ENCODE results near the gene RARB.

Gene RARB

GRCh38 chr3:25385807-25386460 lies 42.1 kb upstream of the RARB start (continued):
- TF ChIP-seq CSRNP3 (CRISPR knock-in tag; IDR thresholded peaks at IDR 0.05) = no peak
- TF ChIP-seq ZC3H10 (CRISPR knock-in tag; IDR thresholded peaks at IDR 0.05) = no peak
- TF ChIP-seq ISL1 (CRISPR knock-in tag; IDR thresholded peaks at IDR 0.05) = no peak

GRCh38 chr3:25386686-25387255 lies 41.3 kb upstream of the RARB start:
- ATAC-seq = no peak
- TF ChIP-seq ARNTL (CRISPR knock-in tag; IDR thresholded peaks at IDR 0.05; ENCODE audit: borderline replicate concordance, low read depth) = no peak
- TF ChIP-seq TOX (CRISPR knock-in tag; IDR thresholded peaks at IDR 0.05; ENCODE audit: borderline replicate concordance) = no peak
- TF ChIP-seq CSRNP3 (CRISPR knock-in tag; IDR thresholded peaks at IDR 0.05) = no peak
- no peak for TF ChIP-seq BACH2 (CRISPR knock-in tag; IDR thresholded peaks at IDR 0.05; ENCODE audit: borderline replicate concordance)
- TF ChIP-seq ZNF8 (CRISPR knock-in tag; IDR thresholded peaks at IDR 0.05) = no peak
- TF ChIP-seq PPARA (CRISPR knock-in tag; IDR thresholded peaks at IDR 0.05; ENCODE audit: borderline replicate concordance) = no peak

- TF ChIP-seq GLIS3 (CRISPR knock-in tag; IDR thresholded peaks at IDR 0.05) = no peak
- TF ChIP-seq ZFP3 (CRISPR knock-in tag; IDR thresholded peaks at IDR 0.05) = no peak
- no peak for TF ChIP-seq ZNF70 (CRISPR knock-in tag; IDR thresholded peaks at IDR 0.05)
- no peak for TF ChIP-seq ARNTL (CRISPR knock-in tag; IDR thresholded peaks at IDR 0.05; ENCODE audit: borderline replicate concordance, low read depth)
- no peak for TF ChIP-seq PPARA (CRISPR knock-in tag; IDR thresholded peaks at IDR 0.05; ENCODE audit: borderline replicate concordance)
- TF ChIP-seq CSDC2 (CRISPR knock-in tag; IDR thresholded peaks at IDR 0.05) = no peak
- TF ChIP-seq CSRNP3 (CRISPR knock-in tag; IDR thresholded peaks at IDR 0.05) = no peak
- TF ChIP-seq, protein P1, sequence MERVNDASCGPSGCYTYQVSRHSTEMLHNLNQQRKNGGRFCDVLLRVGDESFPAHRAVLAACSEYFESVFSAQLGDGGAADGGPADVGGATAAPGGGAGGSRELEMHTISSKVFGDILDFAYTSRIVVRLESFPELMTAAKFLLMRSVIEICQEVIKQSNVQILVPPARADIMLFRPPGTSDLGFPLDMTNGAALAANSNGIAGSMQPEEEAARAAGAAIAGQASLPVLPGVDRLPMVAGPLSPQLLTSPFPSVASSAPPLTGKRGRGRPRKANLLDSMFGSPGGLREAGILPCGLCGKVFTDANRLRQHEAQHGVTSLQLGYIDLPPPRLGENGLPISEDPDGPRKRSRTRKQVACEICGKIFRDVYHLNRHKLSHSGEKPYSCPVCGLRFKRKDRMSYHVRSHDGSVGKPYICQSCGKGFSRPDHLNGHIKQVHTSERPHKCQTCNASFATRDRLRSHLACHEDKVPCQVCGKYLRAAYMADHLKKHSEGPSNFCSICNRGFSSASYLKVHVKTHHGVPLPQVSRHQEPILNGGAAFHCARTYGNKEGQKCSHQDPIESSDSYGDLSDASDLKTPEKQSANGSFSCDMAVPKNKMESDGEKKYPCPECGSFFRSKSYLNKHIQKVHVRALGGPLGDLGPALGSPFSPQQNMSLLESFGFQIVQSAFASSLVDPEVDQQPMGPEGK (CRISPR knock-in tag; IDR thresholded peaks at IDR 0.05; ENCODE audit: borderline replicate concordance) = no peak
- TF ChIP-seq SNAI2 (CRISPR knock-in tag; IDR thresholded peaks at IDR 0.05) = no peak
- TF ChIP-seq BACH2 (CRISPR knock-in tag; IDR thresholded peaks at IDR 0.05; ENCODE audit: borderline replicate concordance) = no peak
- TF ChIP-seq ZNF565 (CRISPR knock-in tag; conservative IDR thresholded peaks at IDR 0.05; ENCODE audit: low read depth) = no peak
- TF ChIP-seq ISL1 (CRISPR knock-in tag; IDR thresholded peaks at IDR 0.05) = no peak
- no peak for TF ChIP-seq POU6F1 (CRISPR knock-in tag; IDR thresholded peaks at IDR 0.05; ENCODE audit: borderline replicate concordance, low read depth)
- TF ChIP-seq TCF4 (CRISPR knock-in tag; IDR thresholded peaks at IDR 0.05; ENCODE audit: borderline replicate concordance) = no peak
- no peak for TF ChIP-seq ZFP30 (CRISPR knock-in tag; IDR thresholded peaks at IDR 0.05)
- no peak for TF ChIP-seq RARB (CRISPR knock-in tag; IDR thresholded peaks at IDR 0.05)
- no peak for TF ChIP-seq TOX (CRISPR knock-in tag; IDR thresholded peaks at IDR 0.05; ENCODE audit: borderline replicate concordance)
- TF ChIP-seq OSR1 (CRISPR knock-in tag; IDR thresholded peaks at IDR 0.05) = no peak
- TF ChIP-seq ESRRG (CRISPR knock-in tag; IDR thresholded peaks at IDR 0.05) = no peak
- no peak for ATAC-seq
These were observed 37.5 kb upstream of the RARB start for GRCh38 chr3:25390605-25391004.

All from SK-N-SH treated with all-trans-retinoic acid at 6 μM for 48 hours (cell line).